ENCODE results near the gene OGFOD2.

DNA sequence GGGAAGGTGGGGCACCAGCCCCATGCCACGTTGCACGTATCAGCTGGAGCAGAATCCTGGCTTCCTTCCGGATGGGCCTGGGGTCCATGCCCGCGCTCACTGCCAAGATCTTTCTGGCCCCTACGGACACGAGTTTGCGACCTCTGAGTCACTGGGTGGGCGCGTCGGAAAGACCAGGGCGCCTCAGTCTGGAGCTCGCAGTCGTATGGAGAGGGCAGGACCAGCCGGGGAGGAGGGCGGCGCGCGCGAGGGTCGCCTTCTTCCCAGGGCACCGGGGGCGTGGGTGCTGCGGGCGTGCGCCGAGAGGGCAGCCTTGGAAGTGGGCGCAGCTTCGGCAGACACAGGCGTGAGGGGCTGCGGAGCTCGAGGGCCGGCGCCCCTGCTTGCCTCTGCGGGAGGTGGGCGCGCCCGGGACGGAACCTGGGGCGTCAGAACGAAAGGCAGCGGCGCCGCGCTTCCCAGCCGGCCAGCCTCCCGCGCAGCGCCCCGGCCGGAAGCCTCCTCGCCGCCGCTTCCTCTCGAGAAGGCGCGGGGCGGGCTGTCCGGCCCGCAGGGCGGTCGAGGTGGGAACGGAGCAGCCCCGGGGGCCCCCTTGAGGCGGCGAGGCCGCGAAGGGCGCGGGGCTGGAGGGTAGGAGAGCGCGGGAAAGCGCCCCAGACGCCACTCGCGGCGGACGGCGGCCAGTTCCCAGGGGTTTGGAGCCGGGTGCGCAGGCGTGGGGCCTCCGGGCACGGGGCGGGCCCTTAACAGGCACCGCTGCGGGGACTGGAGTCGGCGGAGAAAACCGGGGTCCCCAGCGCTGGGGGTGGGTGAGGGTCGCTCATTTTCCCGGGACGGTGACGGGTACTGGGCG is 5.4 kb downstream of the OGFOD2 start, which contains the start of gene ARL6IP4:
- no peak for TF ChIP-seq POLR2A (IDR thresholded peaks at IDR 0.05)
- TF ChIP-seq POLR2AphosphoS5 (IDR thresholded peaks at IDR 0.05), result peak; percentile 39 to 85 (median 55)
- TF ChIP-seq, protein P1, sequence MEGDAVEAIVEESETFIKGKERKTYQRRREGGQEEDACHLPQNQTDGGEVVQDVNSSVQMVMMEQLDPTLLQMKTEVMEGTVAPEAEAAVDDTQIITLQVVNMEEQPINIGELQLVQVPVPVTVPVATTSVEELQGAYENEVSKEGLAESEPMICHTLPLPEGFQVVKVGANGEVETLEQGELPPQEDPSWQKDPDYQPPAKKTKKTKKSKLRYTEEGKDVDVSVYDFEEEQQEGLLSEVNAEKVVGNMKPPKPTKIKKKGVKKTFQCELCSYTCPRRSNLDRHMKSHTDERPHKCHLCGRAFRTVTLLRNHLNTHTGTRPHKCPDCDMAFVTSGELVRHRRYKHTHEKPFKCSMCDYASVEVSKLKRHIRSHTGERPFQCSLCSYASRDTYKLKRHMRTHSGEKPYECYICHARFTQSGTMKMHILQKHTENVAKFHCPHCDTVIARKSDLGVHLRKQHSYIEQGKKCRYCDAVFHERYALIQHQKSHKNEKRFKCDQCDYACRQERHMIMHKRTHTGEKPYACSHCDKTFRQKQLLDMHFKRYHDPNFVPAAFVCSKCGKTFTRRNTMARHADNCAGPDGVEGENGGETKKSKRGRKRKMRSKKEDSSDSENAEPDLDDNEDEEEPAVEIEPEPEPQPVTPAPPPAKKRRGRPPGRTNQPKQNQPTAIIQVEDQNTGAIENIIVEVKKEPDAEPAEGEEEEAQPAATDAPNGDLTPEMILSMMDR (IDR thresholded peaks at IDR 0.05), result no peak
